Measurements from ENCODE around the gene EGFL7. TPM values are rescaled to one million over a fixed set of nuclear protein-coding genes. Genes with fewer than 3 reads are reported as not detected.

The EGFL7 gene
- total RNA-seq, 1 experiment from 2014 or later: 38.0 TPM

GRCh38 chr9:136661641-136662325 is 933 bp upstream of the EGFL7 start:
- H3K4me3 Mint-ChIP-seq: no peak overlapping the region
- Histone ChIP-seq H2BK20ac (ENCODE audit: low read depth, low read length, poor library complexity, severe bottlenecking) (no peak overlapping the region), H3K14ac (ENCODE audit: insufficient read depth, low read length) (no peak overlapping the region), H3K23ac (ENCODE audit: insufficient read length, low read depth, low read length) (no peak overlapping the region), H3K4me2 (ENCODE audit: insufficient read depth, insufficient read length, low read length) (no peak overlapping the region), H3K79me1 (ENCODE audit: insufficient read depth, low read depth, low read length, poor library complexity, severe bottlenecking) (no peaks in the 10 kb centered on the region), H3K27me3 (ENCODE audit: insufficient read depth, low read length) (no peaks in the 10 kb centered on the region), H2BK15ac (ENCODE audit: low read depth, low read length) (no peak overlapping the region), H3K9ac (ENCODE audit: extremely low read depth, insufficient read length, low read length) (no peak overlapping the region), H3K23me2 (ENCODE audit: insufficient read length, low read depth, low read length, poor library complexity, severe bottlenecking) (no peaks in the 10 kb centered on the region), H2BK12ac (ENCODE audit: insufficient read length, low read depth, low read length) (no peak overlapping the region), H3K27ac (ENCODE audit: insufficient read length, low read depth, low read length) (no peak overlapping the region), H2AFZ (ENCODE audit: low read length) (no peak overlapping the region), H4K5ac (ENCODE audit: insufficient read length, low read depth, low read length) (no peak overlapping the region), H2BK5ac (ENCODE audit: insufficient read length, low read length) (no peak overlapping the region), H3K79me2 (ENCODE audit: insufficient read depth, low read length) (no peaks in the 10 kb centered on the region), H3T11ph (ENCODE audit: low read length) (no peak overlapping the region), H4K8ac (replicated peaks; ENCODE audit: insufficient read length, low read depth, low read length) (no peak overlapping the region), H3K56ac (ENCODE audit: insufficient read length, low read depth, low read length) (no peak overlapping the region), H2BK120ac (ENCODE audit: low read depth, low read length, poor library complexity, severe bottlenecking) (no peak overlapping the region), H3K9me3 (ENCODE audit: control insufficient read depth, low read depth, low read length) (no peaks in the 10 kb centered on the region), H4K20me1 (ENCODE audit: control insufficient read depth, insufficient read depth, insufficient read length) (no peaks in the 10 kb centered on the region), H3K18ac (ENCODE audit: insufficient read length, low read depth, low read length) (no peak overlapping the region), H4K91ac (ENCODE audit: insufficient read length, low read depth, low read length) (no peak overlapping the region), H3K4me1 (ENCODE audit: insufficient read depth, low read length) (no peaks in the 10 kb centered on the region), H3K4ac (ENCODE audit: low read depth, low read length) (no peak overlapping the region; the same call in 1 of the 2 replicates), H2AK5ac (ENCODE audit: insufficient read length, low read length) (no peak overlapping the region)
- H3K36me3 Mint-ChIP-seq (ENCODE audit: insufficient read depth in 1 of 3, low read depth in 3 of 3): no peaks in the 10 kb centered on the region
- WGBS (ENCODE audit: extremely low coverage, insufficient read length, low lambda C conversion rate): no CpG with 5 or more reads among the region's 22 CpGs
- H3K4me1 Mint-ChIP-seq: peaks cover 2 to 4% of the 10 kb centered on the region in 2 experiments; a peak in 2 of 4 replicates
- TF ChIP-seq, protein P1, sequence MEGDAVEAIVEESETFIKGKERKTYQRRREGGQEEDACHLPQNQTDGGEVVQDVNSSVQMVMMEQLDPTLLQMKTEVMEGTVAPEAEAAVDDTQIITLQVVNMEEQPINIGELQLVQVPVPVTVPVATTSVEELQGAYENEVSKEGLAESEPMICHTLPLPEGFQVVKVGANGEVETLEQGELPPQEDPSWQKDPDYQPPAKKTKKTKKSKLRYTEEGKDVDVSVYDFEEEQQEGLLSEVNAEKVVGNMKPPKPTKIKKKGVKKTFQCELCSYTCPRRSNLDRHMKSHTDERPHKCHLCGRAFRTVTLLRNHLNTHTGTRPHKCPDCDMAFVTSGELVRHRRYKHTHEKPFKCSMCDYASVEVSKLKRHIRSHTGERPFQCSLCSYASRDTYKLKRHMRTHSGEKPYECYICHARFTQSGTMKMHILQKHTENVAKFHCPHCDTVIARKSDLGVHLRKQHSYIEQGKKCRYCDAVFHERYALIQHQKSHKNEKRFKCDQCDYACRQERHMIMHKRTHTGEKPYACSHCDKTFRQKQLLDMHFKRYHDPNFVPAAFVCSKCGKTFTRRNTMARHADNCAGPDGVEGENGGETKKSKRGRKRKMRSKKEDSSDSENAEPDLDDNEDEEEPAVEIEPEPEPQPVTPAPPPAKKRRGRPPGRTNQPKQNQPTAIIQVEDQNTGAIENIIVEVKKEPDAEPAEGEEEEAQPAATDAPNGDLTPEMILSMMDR (conservative IDR thresholded peaks at IDR 0.05): no peak
- H3K9me3 Mint-ChIP-seq: no peaks in the 10 kb centered on the region
- H3K27me3 Mint-ChIP-seq (ENCODE audit: low read depth): peaks cover 11% of the 10 kb centered on the region
- DNase-seq: no peak
- no peak overlapping the region for H3K27ac Mint-ChIP-seq

Data from H9 (cell line).